ENCODE data around the gene TBX19. TPM values are rescaled to one million over a fixed set of nuclear protein-coding genes. Genes with fewer than 3 reads are reported as not detected.

The TBX19 gene
- total RNA-seq, 4 donors from 2014 or later, result 1.8 to 8.5 (median 3.7) TPM

- WGBS, 2 donors, result 50 to 54% methylated on average over 3 of the region's 3 CpGs
- H3K4me1 ChIP-seq, result no peaks in the 10 kb centered on the region
- H3K27me3 ChIP-seq, result no peaks in the 10 kb centered on the region
- H3K4me3 ChIP-seq, result no peak overlapping the region
- H3K27ac ChIP-seq, result no peak overlapping the region
- H3K36me3 ChIP-seq, result peaks cover 0 to 49% (median 0%) of the 10 kb centered on the region in 3 donors
- no peaks in the 10 kb centered on the region for H3K9me3 ChIP-seq
- DNase-seq (ENCODE audit: low spot score in 2 of 2), result no peak
- TF ChIP-seq EP300 (IDR thresholded peaks at IDR 0.05) (no peak), POLR2A (IDR thresholded peaks at IDR 0.05) (no peak)
- TF ChIP-seq, protein P1, sequence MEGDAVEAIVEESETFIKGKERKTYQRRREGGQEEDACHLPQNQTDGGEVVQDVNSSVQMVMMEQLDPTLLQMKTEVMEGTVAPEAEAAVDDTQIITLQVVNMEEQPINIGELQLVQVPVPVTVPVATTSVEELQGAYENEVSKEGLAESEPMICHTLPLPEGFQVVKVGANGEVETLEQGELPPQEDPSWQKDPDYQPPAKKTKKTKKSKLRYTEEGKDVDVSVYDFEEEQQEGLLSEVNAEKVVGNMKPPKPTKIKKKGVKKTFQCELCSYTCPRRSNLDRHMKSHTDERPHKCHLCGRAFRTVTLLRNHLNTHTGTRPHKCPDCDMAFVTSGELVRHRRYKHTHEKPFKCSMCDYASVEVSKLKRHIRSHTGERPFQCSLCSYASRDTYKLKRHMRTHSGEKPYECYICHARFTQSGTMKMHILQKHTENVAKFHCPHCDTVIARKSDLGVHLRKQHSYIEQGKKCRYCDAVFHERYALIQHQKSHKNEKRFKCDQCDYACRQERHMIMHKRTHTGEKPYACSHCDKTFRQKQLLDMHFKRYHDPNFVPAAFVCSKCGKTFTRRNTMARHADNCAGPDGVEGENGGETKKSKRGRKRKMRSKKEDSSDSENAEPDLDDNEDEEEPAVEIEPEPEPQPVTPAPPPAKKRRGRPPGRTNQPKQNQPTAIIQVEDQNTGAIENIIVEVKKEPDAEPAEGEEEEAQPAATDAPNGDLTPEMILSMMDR (IDR thresholded peaks at IDR 0.05), result no peak
Observed at GRCh38 chr1:168301664-168302320, 21.1 kb downstream of the TBX19 start.

DNA sequence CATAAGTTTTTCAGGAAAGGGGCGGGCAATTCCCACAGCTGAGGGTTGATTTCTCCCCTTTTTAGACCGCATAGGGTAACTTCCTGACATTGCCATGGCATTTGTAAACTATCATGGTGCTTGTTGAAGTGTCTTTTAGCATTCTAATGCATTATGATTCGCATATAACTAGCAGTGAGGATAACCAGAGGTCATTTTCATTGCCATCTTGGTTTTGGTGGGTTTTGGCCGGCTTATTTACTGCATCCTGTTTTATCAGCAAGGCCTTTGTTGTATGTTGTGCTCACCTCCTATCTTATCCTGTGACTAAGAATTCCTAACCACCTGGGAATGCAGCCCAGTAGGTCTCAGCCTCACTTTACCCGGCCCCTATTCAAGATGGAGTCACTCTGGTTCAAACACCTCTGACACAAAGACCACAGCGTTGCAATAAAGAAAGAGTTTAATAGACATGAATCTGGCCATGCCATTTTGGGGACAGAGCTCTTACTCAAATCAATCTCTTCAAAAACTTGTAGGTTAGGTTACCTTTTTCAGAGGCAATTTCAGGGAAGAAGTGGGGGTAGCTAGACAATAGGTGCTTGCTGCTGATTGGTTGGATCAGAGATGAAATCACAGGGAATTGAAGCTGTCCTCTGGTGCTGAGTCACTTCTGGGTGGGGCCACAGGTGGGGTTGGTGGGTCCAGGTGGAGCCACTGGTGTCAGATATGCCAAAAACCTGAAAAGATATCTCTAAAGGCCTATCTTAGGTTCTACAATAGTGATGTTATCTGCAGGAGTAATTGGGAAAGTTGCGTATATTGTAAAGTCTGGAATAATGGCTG is 23.3 kb downstream of the TBX19 start:
- H3K4me1 ChIP-seq, result no peaks in the 10 kb centered on the region
- DNase-seq (ENCODE audit: low spot score in 2 of 2), result no peak
- TF ChIP-seq POLR2A (IDR thresholded peaks at IDR 0.05), result no peak
- no peak for TF ChIP-seq EP300 (IDR thresholded peaks at IDR 0.05)
- TF ChIP-seq, protein P1 (IDR thresholded peaks at IDR 0.05), result no peak
- no peak overlapping the region for H3K27ac ChIP-seq
- 88 to 94% methylated on average over 7 of the region's 7 CpGs for WGBS, 2 donors
- H3K27me3 ChIP-seq, result no peaks in the 10 kb centered on the region
- H3K9me3 ChIP-seq, result no peaks in the 10 kb centered on the region
- H3K4me3 ChIP-seq, result no peak overlapping the region
- peaks cover 0 to 61% (median 0%) of the 10 kb centered on the region in 3 donors for H3K36me3 ChIP-seq

DNA sequence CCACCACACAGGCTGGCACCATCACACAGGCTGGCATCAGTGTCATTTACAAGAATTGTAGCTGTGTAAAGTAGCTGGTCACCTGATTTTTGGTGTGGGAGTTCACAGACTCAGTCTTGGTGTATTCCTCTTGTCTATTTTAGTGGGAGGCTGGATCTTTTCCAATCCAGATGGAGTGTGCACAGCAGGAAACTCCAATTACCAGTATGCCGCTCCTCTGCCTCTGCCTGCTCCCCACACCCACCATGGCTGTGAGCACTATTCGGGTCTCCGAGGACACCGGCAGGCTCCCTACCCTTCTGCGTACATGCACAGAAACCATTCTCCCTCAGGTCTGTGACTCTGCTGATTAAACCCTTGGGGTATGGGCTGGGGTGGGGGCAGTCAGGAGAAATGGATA is 24.2 kb downstream of the TBX19 start:
- Histone ChIP-seq H3K4me1 (no peaks in the 10 kb centered on the region), H3K36me3 (peaks cover 0 to 64% (median 0%) of the 10 kb centered on the region in 3 donors), H3K27ac (no peak overlapping the region), H3K4me3 (no peak overlapping the region), H3K9me3 (no peaks in the 10 kb centered on the region), H3K27me3 (no peaks in the 10 kb centered on the region)
- no peak for DNase-seq (ENCODE audit: low spot score in 2 of 2)
- WGBS, 2 donors, result 85% methylated on average over 5 of the region's 5 CpGs
- TF ChIP-seq EP300 (IDR thresholded peaks at IDR 0.05), result no peak
- TF ChIP-seq, protein P1 (IDR thresholded peaks at IDR 0.05), result no peak
- no peak for TF ChIP-seq POLR2A (IDR thresholded peaks at IDR 0.05)

- no peak overlapping the region for H3K27ac ChIP-seq
- peaks cover 0 to 67% (median 0%) of the 10 kb centered on the region in 3 donors for H3K36me3 ChIP-seq
- no peaks in the 10 kb centered on the region for H3K9me3 ChIP-seq
- no peak for TF ChIP-seq EP300 (IDR thresholded peaks at IDR 0.05)
- TF ChIP-seq POLR2A (IDR thresholded peaks at IDR 0.05), result no peak
- TF ChIP-seq, protein P1 (IDR thresholded peaks at IDR 0.05), result no peak
- H3K27me3 ChIP-seq, result no peaks in the 10 kb centered on the region
- DNase-seq (ENCODE audit: low spot score in 2 of 2), result no peak
- WGBS, 2 donors, result 90 to 91% methylated on average over 12 of the region's 12 CpGs
- H3K4me3 ChIP-seq, result no peak overlapping the region
- no peaks in the 10 kb centered on the region for H3K4me1 ChIP-seq
Observed at GRCh38 chr1:168312718-168313604, 32.3 kb downstream of the TBX19 start.

Measured in tibial nerve (tissue), 4 donors.